SK-N-MC (cell line): ENCODE data around the gene IRX6.

Experiments used
- EZH2 ChIP-seq: fragments of 200-600 bp; sonication (generic); IDR thresholded peaks from one replicate; pipeline ENCODE4 v1.6.1; 2017; ENCODE audit warnings: antibody characterized with exemption
- POLR2AphosphoS5 ChIP-seq: IDR thresholded peaks from 2 replicates; pipeline ENCODE4 v1.6.1; 2012; ENCODE audit warnings: mild to moderate bottlenecking, low read depth, low read length, borderline replicate concordance

GRCh38 chr16:55357241-55357640, 33.2 kb downstream of the IRX6 start:
- TF ChIP-seq EZH2, result no peak
- TF ChIP-seq POLR2AphosphoS5, result no peak
